C4-2B (cell line): ENCODE results near the gene ETF1.

Experiments used
- ZFX ChIP-seq: fragments of 450-650 bp; IDR thresholded peaks from 2 replicates; pipeline ENCODE4 v1.6.1; 2017
- TF ChIP-seq, protein P1 (sequence below): fragments of 450-650 bp; conservative IDR thresholded peaks from 2 replicates; pipeline ENCODE4 v1.5.1; 2017; ENCODE audit warnings: mild to moderate bottlenecking

DNA sequence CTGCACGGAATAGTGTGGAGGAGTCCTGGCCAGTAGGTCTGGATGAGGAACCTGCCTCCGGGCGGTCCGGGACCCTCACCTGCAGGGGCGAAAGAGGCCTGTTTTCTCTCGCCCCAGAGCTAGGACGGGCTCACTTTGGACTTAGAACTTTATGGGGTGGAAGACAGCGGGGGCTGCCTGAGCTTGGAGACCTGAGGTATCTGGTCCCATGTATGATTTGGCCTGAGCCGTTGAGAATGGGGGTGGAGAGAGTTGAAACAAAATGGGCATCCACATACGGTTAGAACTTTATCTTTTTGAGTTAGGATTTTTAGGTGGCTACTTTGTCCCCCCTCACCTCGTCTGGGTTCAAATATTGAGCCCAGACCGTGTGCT, 681 bp upstream of the ETF1 start:
- TF ChIP-seq, protein P1, sequence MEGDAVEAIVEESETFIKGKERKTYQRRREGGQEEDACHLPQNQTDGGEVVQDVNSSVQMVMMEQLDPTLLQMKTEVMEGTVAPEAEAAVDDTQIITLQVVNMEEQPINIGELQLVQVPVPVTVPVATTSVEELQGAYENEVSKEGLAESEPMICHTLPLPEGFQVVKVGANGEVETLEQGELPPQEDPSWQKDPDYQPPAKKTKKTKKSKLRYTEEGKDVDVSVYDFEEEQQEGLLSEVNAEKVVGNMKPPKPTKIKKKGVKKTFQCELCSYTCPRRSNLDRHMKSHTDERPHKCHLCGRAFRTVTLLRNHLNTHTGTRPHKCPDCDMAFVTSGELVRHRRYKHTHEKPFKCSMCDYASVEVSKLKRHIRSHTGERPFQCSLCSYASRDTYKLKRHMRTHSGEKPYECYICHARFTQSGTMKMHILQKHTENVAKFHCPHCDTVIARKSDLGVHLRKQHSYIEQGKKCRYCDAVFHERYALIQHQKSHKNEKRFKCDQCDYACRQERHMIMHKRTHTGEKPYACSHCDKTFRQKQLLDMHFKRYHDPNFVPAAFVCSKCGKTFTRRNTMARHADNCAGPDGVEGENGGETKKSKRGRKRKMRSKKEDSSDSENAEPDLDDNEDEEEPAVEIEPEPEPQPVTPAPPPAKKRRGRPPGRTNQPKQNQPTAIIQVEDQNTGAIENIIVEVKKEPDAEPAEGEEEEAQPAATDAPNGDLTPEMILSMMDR: no peak
- TF ChIP-seq ZFX: no peak
